Activated CD4-positive, alpha-beta T cell treated with anti-CD3 and anti-CD28 coated beads, Interleukin-2, Interleukin-6, amounts not matched to agents 100 ng/mL and 50 ng/mL, durations not matched to agents 16 hours and 8 hours (primary cell): ENCODE measurements around the gene SLC16A8.

Source experiments
- DNase-seq: peaks from one replicate; pipeline ENCODE4 v3.0.0-alpha.2; 2020

Gene SLC16A8

DNA sequence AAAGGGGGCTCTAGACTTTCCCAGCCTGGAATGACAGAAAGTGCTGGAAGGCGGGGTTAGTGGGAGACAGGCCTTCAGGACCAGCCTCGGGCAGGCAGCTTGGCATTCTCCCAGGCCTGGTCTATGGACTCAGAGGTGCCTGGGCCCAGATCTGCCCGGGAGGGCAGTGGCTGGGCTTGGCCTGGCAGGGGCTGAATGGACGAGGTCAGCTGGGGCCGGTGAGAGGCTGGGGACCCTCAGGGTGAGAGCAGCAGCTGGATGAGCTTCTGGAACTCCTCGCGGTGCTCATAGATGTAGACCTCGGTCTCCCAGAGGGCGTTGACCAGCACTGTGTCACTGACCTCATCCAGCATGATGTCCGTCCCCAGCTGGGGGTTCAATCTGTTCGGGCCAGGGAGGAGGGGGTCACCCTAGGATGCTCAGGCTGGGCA, 28.0 kb upstream of the SLC16A8 start:
- no peak for DNase-seq

DNA sequence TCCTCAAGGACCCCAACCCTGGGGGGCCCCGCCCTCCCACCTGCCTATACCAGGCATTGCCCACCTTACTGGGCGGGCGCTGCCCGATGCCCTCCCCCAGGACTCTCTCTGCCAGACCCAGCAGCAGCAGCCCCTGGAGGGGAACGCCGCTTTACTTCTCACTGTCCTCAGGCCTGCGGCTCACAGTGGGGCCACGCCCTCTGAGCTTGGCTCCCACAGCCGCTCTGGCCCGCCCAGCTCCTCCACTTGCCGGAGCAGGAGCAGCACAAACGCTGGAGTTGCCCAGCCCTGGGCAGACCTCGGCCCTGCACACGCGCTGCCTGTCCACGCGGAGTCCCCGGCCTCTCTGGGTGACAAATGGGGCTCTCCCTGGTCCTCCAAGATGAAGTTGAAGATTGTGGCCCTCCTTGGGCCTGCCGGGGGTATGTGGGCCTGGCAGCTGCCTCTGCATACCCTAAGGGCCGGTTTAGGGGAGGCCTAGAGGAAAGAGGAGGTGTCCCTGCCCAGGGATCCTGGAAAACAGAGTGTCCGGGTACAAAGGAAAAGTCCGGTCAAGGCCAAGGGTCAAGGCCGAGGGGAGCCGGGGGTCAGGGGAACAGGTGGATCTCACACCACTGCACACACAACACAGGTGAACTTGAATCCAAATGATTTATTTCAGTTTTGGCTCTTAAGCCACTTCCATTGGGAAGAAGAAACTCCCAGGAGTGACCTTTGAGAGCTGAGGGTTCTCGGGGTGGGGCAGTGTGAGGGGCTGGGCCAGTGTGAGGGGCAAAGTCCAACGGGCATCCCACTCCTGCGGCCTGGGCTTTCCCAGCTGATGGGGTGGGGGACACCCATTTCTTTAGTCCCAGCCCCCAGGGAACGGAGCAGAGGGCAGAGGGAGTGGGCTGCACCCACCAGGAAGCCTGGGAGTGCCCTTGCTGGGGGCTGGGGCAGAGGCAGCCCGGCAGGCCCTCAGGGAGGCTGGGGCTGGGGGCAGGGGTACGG, 27.2 kb upstream of the SLC16A8 start:
- DNase-seq: no peak

DNA sequence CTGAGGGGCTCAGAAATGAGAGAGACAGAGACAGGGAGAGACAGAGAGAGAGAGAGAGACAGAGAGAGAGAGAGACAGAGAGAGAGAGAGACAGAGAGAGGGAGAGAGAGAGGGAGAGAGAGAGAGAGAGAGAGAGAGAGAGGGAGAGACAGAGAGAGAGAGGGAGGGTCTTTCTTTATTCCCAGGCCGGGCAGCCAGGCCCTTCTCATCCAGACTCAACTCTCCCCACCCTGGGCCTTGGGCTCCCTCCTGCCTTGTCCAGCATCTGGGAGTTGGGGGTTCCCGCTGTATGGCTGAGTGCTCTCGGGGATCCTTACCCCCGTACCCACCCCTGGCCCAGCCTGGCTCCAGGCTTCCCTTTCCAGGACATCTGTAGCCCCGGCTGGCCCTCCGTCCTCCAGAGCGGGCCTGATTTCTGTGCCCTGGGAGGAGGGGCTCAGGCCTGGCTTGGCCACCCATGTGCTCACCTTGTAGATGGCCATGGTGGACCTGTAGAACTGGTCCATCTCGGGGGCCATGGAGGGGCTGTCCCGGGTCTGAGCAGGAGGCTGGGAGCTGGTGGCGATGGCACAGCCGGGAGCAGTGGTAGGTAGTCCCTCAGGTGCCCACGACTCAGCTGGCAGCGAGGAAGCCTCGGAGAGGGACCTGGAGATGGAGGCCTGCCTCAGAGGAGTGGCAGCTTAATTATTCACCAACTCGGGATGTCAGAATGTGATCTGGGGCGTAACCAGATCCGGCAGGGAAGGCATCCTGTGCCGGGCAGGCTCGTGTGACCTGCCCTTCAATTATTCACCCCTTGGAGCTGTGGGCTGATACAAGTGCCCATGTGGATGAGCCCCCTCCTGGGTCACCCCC, 26.3 kb upstream of the SLC16A8 start, which contains the start of gene BAIAP2L2:
TSS of gene BAIAP2L2 (minus strand) at position 677 of the 855 bp plus-strand sequence. CDS start at position 518, 159 bp downstream.
- no peak for DNase-seq

DNA sequence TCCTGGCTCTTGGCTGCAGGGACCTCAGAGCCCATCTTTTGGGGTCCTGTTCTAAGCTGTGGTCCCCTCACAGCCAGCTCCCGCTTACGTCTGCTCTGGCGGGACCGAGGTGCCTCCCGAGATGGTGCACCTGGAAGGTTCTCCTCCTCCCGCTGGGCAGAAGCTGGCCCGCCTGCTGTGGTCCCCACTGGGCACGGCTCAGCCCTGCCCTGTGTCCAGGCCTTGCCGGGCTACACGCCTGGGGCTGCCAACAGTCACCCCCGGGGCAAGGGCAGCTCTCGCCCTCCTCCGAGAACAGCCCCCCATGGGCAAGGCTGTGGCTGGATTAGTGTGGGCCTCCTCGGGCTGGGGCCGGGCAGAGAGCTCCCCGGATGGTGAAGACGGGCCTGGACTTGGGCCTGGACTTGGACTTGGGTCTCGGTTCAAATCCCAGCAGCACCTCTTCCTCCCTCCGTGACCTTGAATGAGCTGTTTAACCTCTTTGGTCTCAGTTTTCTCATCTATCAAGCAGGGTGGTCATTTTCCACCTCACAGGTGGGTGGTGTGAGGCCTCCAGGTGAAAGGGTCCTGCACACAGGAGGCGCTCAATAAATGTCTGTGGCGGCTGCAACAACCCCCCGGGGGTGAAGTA, 25.5 kb upstream of the SLC16A8 start:
- DNase-seq: no peak

DNA sequence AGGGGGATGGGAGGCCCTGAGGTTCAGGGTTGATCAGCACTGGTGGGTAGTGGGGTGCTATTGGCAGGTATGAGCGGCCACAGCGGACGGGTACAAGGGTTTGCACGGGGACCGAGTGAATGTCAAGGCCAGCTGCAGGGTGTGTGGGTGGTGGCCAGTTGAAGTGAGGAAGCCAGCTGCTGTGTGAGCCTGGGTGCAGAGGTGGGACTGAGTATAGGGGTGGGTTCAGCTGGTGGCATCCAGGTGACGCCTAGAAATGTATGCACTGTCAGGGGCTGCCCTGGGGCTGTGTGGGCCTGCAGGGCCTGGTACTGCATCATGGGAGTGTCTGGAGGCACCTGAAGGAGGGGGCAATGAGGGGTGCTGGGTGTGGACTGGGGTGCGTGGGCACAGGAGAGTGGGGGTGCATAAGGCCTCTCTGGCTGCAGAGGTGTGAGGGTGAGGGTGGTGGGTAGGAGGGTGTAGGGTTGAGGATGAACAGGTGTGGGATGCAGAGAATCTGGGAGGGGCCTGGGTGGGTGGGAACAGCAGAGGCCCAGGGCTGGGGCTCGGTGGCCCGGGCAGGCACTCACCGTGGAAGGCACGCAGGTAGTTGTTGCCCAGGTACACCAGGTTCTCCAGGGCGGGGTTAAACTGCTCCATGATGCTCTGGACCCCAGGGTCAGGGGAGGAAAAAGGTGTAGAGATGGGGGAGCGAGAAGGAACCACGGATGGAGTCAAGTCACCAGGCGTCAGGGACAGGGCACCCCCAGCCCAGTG, 24.8 kb upstream of the SLC16A8 start:
- no peak for DNase-seq

DNA sequence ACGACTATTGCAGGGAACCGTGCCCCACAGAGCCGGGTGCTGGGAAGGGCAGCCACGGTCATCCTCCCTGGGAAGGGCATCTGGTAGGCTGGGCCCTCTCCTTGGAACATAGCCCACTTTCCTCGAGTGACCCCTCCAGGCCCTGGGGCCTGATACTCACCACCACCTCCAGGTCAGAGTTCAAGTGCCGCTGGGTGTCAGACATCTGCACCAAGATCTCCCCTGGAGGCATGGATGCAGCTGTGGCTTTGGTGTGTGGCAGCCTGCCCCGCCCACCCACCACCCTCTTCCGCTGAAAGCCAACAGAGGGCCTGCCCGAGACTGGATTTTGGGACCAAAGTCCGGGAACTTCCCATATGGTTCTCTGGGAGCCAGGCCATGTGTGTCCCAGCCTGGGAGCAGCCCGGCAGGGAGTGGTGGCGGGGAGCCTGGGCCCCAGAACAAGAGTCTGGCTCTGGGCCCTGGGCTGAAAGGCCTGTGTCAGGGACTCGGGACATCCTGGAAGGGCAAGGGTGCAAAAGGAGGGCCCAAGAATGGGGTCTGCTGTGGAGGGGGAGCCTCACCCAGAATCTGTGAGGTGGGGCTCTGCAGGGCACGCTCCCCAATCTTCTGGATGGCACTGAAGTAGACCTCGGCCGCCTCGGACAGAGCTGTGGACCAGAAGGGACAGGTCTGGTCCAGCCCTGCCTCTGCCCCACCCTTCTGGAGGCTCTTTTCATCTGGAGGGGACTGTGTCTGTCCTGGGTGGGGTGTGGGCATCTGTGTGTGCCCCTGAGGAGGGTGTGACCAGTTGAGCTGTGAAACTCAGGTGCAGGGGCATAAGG, 23.9 kb upstream of the SLC16A8 start:
- no peak for DNase-seq

DNA sequence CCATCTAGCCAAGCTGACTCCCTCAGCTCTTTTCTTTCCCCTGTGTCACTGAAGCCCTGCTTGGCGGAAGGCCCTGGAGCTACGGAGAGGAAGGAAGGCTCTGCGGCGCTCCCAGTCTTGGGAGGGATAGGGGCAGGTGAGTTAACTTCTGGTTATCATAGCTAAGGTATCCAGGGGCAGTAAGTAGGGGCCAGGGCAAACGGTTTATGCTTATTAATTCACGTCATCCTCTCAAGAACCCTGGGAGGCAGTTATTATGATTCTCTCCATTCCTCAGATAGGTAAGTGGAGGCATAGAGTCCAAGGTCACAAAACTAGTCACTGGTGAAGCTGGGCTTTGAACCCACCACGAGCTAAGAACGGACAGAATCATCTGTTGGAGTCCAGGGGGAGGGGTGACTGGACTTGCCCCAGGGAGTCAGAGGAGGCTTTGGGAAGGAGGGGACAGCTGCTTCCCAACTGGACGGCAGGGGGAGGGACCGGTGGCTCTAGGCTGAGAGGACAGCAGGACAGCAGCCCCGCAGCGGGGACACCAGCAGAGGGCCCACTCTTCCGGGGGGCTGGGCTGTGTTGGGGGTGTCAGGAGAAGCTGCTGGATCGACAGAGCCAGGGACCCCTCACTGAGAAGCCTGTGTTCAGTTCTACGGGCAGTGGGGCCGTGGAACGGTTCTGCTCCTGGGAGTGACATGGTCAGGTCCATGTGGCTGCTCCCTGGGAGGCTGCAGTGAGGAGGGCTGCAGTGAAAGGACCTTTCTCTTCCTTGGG, 23.0 kb upstream of the SLC16A8 start:
- DNase-seq: no peak

DNA sequence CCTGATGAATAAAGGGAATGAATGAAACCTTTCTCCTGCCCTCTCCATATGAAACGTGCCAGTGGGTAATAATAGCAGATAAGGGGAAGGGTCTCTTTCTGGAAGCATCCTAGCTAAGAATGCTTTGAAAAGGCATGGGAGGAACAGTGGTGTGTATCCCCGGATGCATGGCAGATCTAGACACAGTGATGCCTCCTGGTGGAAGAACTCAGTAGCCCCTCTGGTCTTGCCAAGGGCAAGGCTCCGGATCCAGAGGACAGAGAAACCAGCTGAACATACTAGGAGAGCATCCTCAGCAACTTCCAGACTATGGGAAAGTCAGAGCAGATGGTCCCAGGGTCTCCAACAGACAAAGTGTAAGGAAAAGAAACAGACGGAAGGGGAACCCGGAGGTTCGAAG, 20.1 kb upstream of the SLC16A8 start:
- DNase-seq: no peak

DNA sequence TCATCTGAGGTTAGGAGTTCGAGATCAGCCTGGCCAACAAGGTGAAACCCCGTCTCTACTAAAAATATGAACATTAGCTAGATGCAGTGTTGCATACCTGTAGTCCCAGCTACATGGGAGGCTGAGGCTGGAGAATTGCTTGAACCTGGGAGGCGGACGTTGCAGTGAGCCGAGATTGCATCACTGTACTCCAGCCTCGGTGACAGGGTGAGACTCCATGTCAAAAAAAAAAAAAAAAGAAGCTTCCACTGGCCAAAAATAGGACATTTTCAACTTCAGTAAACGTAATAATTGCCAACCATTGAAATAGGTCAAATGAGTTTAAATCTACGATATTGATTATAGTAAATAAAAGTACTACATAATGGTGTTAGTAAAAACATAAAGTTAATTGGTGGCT, 19.7 kb upstream of the SLC16A8 start:
- DNase-seq: no peak

DNA sequence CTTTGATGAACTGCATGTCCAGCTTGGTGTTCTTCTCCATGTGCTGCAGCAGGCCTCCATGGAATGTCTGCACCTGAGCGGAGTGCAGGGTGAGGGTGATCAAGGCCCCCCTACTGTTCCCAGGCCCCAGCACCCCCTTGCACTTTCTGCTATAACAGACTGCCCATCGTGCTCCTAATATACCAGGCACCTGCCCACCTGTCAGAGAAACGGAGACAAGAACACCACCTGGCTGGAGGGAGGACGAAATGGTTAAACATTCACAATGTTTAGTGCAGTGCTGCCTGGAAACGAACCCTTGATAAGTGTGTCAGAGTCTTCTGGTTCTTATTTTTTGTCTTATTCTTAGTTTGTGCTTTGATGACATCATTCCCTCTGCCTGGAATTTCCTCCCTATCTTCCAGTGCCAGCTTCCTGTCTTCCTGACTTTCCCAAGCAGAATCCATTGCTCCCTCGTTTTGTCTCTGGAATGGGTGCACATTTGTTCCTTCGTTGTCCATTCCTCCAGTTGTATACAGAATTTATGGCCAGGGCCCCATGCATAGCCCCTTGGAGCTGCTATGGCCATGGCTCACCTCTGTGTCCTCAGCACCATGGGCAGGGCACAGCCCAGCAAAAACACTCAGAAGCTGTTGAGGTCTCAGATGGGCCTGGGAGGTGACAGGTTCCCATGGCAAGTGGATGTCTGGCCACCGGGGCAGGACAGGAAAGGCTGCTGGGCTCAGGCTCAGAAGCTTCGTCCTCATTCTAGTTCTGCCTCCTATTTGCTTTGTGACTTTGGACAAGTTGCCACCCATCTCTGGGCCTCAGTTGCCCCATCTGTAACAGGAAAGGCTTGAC, 14.6 kb upstream of the SLC16A8 start:
- DNase-seq: no peak

DNA sequence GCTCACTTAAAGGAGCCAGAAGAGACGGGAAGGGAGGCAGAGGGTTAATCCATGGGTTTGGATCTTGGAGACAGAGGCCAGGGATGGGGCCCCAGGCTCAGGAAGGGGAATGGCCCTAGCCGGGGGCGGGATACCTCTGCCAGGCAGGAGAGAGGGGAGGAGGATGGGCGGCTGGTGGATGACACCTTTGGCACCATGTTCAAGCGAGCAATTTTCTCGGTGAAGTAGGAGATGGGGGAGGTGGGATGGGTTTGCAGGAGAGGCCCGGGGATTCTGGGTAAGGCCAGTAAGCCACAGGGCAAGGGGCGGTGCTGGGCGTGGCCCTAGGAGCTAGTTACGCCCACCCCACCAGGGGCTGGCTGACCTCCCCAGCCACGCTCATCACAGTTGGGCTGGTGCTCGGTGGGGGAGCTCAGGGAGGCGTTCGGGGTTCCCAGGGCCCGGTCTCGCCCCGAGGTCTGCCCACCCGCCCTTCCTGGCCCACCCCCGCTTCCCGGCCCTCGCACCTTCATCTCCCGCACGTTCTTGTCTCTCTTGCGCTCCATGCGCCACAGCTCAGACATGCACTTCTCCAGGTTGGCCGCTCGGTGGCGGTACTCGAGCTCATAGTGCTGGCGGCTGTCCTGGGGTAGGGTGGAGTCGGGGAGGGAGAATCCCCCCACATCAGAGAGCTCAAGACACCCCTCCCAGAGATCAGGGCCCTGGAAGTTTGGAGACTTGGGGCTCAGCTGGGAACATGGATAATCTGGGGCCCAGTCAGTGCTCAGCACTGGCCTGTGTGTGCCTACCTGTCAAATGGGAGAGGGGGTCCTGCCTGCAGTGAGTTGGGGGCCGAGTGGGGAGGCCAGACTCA, 13.8 kb upstream of the SLC16A8 start:
- no peak for DNase-seq

DNA sequence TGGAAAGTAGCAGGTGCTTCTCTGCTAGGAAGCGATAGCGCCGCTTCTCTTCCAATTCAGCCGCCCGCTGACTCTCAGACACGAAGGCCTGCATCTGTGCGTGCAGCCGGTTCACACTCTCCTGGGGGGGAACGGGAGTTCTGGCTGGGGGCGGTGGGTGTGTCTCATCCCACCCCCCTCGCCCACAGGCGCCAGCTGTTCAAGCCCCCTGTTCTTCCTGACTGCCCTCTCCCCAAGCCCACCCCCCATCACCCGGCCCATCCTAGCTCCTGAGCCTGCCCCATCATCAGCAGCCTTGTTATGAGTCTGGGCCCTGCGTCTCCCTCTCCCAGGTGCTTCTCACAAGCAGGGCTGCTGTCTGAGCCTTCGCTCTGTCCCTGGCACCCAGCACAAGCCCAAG, 13.1 kb upstream of the SLC16A8 start:
- no peak for DNase-seq

DNA sequence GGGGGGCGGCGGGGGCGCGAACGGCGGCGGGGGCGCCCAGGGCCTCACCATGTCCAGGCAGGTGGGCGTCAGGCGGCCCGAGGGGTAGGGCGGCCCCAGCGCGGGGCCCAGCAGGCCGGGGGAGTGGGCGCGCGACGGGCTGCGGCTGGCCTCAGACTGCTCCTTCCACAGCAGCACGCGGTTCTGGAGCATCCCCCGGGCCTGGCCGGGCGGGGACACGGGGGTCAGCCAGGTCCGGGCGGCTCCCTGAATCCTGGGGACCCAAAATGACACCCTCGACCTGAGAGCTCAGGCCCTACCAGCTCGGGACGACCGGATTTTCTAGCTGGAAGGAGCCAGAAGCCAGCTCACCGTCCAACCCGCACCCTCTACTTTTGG, 5.5 kb upstream of the SLC16A8 start:
- DNase-seq: no peak

DNA sequence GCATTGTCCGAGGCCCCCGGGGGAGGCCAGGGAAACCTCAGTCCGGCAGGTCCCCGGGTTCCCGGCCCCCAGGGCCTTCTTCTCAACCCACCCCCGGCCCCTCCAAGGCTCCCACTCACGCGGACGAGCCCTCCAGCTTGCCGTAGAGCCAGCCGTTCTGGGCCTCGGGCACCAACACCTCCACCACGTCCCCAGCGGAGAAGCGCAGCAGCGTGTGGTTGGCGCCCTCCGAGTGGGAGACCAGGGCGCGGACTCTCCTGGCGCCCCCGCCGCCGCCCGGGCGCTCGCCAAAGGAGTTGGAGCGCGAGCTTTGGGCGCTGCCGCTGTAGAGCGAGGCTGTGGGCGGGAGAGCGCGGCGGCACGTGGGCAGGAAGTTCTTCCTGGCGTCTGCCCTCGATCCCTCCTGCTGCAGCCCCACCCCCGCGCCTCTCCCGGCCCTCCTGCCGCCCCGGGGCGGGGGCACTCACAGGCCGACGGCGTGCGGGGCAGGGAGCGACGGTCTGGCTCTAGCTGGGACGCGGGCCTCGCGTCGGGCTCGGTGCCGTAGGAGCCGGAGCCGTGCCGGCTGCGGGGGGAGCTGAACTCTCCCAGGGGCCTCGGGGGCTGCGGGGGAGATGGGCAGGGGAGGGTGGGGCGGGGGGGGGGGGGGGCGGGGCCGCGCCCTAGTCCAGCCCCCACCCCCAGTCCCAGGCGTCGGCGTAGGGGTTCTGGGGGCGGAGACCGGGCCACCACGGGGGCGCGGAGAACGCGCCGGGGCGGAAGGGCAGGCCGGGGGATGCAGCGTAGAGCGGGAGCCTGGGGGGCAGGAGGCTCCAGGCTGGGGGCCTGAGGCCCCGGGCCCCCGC, 4.9 kb upstream of the SLC16A8 start:
- no peak for DNase-seq

DNA sequence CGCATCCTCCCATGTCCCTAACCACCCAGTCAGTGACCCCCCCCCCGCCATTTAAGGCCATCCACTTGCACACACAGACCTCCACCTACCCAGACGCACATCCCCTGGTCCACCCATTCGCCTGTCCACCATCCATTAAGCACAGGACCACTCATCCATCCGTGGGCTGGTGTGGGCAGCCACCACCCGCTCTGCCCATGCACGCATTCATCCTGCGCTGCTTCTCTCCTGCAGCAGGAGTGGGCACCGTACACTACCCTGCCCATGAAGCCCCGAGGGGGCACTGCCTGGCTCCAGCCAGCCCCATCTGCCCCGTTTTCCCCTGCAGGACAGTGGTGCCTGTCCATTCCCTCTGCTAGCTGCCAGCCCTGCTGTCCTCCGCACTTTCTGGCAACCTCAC, 3.9 kb upstream of the SLC16A8 start:
- DNase-seq: no peak

DNA sequence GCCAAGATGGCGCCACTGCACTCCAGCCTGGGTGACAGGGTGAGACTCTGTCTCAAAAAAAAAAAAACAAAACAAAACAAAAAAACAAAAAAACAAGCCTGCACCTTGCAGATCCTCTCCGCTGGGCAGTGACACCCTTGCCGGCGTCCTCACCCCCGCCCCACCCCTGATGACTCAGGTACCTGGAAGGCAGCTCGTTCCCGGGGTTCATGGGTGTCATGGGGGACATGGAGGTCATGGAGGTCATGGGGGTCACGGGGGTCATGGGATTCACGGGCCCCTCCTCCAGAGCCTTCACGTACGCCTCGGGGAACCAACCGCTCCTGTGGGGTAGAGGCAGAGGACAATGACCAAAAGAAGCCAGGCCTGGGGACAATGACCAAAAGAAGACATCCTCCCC, 3.0 kb upstream of the SLC16A8 start:
- DNase-seq: no peak

DNA sequence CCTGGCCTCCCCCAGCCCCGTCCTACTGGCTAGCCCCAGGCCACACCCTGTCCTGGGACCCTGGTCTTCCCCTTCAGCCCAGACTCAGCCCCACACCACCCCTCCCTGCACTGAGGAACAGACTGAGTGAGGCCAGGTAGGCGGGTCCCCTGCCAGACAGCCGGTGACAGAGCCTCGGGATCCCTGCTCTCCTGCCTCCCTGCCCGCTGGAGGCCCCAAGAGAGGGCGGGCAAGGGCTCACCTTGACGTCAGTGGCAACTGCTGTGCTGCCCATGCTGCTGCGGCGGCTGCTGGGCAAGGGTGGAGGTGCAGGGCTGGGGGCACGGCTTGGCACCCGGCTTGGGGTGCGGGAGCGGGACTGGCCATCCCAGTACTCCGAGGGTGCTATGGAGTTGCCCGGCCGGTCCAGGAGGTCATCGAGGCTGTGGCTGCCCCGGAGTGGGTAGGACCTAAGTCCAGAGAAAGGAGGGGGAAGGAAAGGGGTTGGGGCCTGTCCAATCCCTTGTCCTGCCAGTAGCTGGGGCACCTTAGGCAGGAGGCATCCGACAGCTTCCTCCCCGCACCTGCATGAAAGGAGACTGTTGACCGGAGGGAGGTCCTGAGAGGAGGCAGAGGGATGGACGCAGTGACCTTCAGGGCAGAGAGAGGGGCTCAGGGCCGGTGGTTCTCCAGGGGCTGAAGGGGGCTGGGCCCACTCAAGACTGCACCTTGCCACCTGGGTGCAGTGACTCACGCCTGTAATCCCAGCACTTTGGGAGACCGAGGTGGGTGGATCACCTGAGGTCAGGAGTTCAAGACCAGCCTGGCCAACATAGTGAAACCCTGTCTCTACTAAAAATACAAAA, 2.2 kb upstream of the SLC16A8 start:
- no peak for DNase-seq
